Endothelial cell of umbilical vein (primary cell): Measurements from ENCODE around the gene MPP4. TPM values are rescaled to one million over a fixed set of nuclear protein-coding genes. Genes with fewer than 3 reads are reported as not detected.

Source experiments
- BruUV-seq: library from RNA; stranded (reverse); fragments of 400-500 nt; replicated peaks from 2 replicates; lab custom pipeline; 2021; lab: Mats Ljungman, UMichigan
- CTCF ChIA-PET: fragments of 300-600, 350-600 bp; sonication (Branson Sonifier 250); formaldehyde crosslinking; loops from one replicate; lab custom pipeline; 2021; ENCODE audit warnings: antibody characterized with exemption, inconsistent platforms; lab: Charles Lee
- POLR2A ChIA-PET: fragments of 300-600, 350-600 bp; sonication (Branson Sonifier 250); formaldehyde crosslinking; loops from one replicate; lab custom pipeline; 2021; ENCODE audit warnings: antibody characterized with exemption, inconsistent platforms; lab: Charles Lee
- DNase-seq: peaks from one replicate; pipeline ENCODE4 v3.0.0-alpha.2; 2011; ENCODE audit warnings: low read depth, low spot score
- FAIRE-seq: peaks from 2 replicates; lab custom pipeline; 2011; peaks lifted over from hg19 to GRCh38; lab: Jason Lieb, UNC
- H2AFZ ChIP-seq: 2 replicates; pipeline ENCODE4 v1.6.0; 2012; ENCODE audit warnings: low read depth, low read length, control low read depth, inconsistent platforms
- H3K27ac ChIP-seq: 2 replicates; pipeline ENCODE4 v1.5.1; 2011; ENCODE audit warnings: low read depth, mild to moderate bottlenecking, control low read depth, low read length, moderate library complexity; ENCODE audit not compliant: insufficient read depth
- H3K27me3 ChIP-seq, 2 experiments: 2 replicates each; pipeline versions ENCODE4 v1.6.0 to v1.6.1; 2011; ENCODE audit warnings: low read length in 2 of 2, mixed read lengths in 1 of 2; ENCODE audit not compliant: control insufficient read depth in 2 of 2, insufficient read depth in 2 of 2
- H3K36me3 ChIP-seq, 2 experiments: 2 replicates in 1 of 2; 3 replicates in 1 of 2; pipeline ENCODE4 v1.5.1; 2011; ENCODE audit warnings: low read length in 2 of 2, mild to moderate bottlenecking in 1 of 2, moderate library complexity in 1 of 2; ENCODE audit not compliant: control insufficient read depth in 2 of 2, insufficient read depth in 2 of 2; ENCODE audit errors: extremely low read depth in 1 of 2
- H3K4me1 ChIP-seq: 3 replicates; pipeline ENCODE4 v1.5.1; 2011; ENCODE audit warnings: mild to moderate bottlenecking, low read length; ENCODE audit not compliant: control insufficient read depth, insufficient read depth; ENCODE audit errors: extremely low read depth
- H3K4me2 ChIP-seq: 2 replicates; pipeline ENCODE4 v1.6.1; 2011; ENCODE audit warnings: low read length, control low read depth, mixed read lengths; ENCODE audit not compliant: insufficient read depth
- H3K4me3 ChIP-seq, 3 experiments: fragments of 200-600 bp in 1 of 3; sonication (generic), shearing (Covaris generic) in 1 of 3; replicated peaks in 1 of 3; 2 replicates each; pipeline ENCODE4 v1.5.1; 2011 to 2016; ENCODE audit warnings: control low read depth in 3 of 3, low read length in 3 of 3, mild to moderate bottlenecking in 2 of 3, inconsistent platforms in 1 of 3, low read depth in 1 of 3, moderate library complexity in 1 of 3; ENCODE audit not compliant: insufficient read depth in 1 of 3
- H3K79me2 ChIP-seq: 2 replicates; pipeline ENCODE4 v1.6.0; 2012; ENCODE audit warnings: low read length, inconsistent platforms; ENCODE audit not compliant: control insufficient read depth, insufficient read depth
- H3K9ac ChIP-seq: replicated peaks from 2 replicates; pipeline ENCODE3; 2011; ENCODE audit warnings: low read length, control low read depth; ENCODE audit not compliant: insufficient read depth; ENCODE audit errors: extremely low read depth
- H3K9me1 ChIP-seq: replicated peaks from 3 replicates; pipeline ENCODE4 v1.6.0; 2011; ENCODE audit warnings: mild to moderate bottlenecking, low read length; ENCODE audit not compliant: control insufficient read depth, insufficient read depth; ENCODE audit errors: extremely low read depth
- H3K9me3 ChIP-seq: replicated peaks from 2 replicates; pipeline ENCODE4 v1.5.1; 2012; ENCODE audit warnings: low read length, inconsistent platforms; ENCODE audit not compliant: control insufficient read depth, insufficient read depth
- H4K20me1 ChIP-seq: replicated peaks from 2 replicates; pipeline ENCODE3; 2011; ENCODE audit warnings: mild to moderate bottlenecking, low read length; ENCODE audit not compliant: control insufficient read depth, insufficient read depth; ENCODE audit errors: extremely low read depth
- CTCF ChIP-seq, 2 donors: IDR thresholded peaks; 1 replicate in 1 of 2; 2 replicates in 1 of 2; pipeline ENCODE4 v1.5.1; 2011; ENCODE audit warnings: low read length in 2 of 2, mild to moderate bottlenecking in 2 of 2, moderate library complexity in 2 of 2, control low read depth in 1 of 2, inconsistent platforms in 1 of 2, low read depth in 1 of 2; ENCODE audit not compliant: insufficient read depth in 1 of 2; ENCODE audit errors: extremely low read depth in 1 of 2
- EZH2 ChIP-seq: IDR thresholded peaks from 2 replicates; pipeline ENCODE4 v1.6.1; 2012; ENCODE audit warnings: borderline replicate concordance, low read depth, mild to moderate bottlenecking, moderate library complexity, low read length, inconsistent platforms; ENCODE audit not compliant: severe bottlenecking
- FOS ChIP-seq: IDR thresholded peaks from 2 replicates; pipeline ENCODE4 v1.6.1; 2011; ENCODE audit warnings: mild to moderate bottlenecking, low read length, moderate library complexity, borderline replicate concordance; ENCODE audit not compliant: insufficient read depth
- GATA2 ChIP-seq: IDR thresholded peaks from 2 replicates; pipeline ENCODE4 v1.7.0; 2011; ENCODE audit warnings: low read depth, mild to moderate bottlenecking, moderate library complexity, mixed read lengths, low read length; ENCODE audit not compliant: insufficient read length, insufficient read depth
- JUN ChIP-seq: IDR thresholded peaks from 2 replicates; pipeline ENCODE4 v1.6.1; 2011; ENCODE audit warnings: borderline replicate concordance, low read depth; ENCODE audit not compliant: insufficient read length, insufficient read depth
- MYC ChIP-seq: IDR thresholded peaks from one replicate; pipeline ENCODE4 v1.6.1; 2011; ENCODE audit warnings: mild to moderate bottlenecking, low read depth, low read length
- POLR2A ChIP-seq: IDR thresholded peaks from 2 replicates; pipeline ENCODE4 v1.6.1; 2012; ENCODE audit warnings: low read depth, mild to moderate bottlenecking, control low read depth, low read length
- POLR2AphosphoS5 ChIP-seq: IDR thresholded peaks from 2 replicates; pipeline ENCODE4 v1.6.1; 2012; ENCODE audit warnings: low read depth, mild to moderate bottlenecking, control low read depth, low read length, moderate library complexity; ENCODE audit not compliant: insufficient read depth
- dilution Hi-C: fragments of 300-500 bp; cut with MboI; formaldehyde crosslinking; loops from one replicate; pipeline ENCODE4 v1.15.0; 2019; ENCODE audit warnings: low sequenced_read_pairs; ENCODE audit not compliant: extremely low pct_ligation_motif_present
- intact Hi-C: fragments of 100-400 bp; cut with micrococcal nuclease; formaldehyde crosslinking; loops from one replicate; pipeline ENCODE4 v1.10.0; 2022
- polyA plus RNA-seq, 4 experiments: library from polyadenylated mRNA; depleted of rRNA in 3 of 4; stranded (reverse) in 3 of 4; unstranded in 1 of 4; fragments of >200 nt; gene quantifications; 2 replicates each; pipeline versions ENCODE4 v1.2.1 to v1.2.3, GENCODE V29; 2011 to 2012; ENCODE audit warnings: missing spikeins in 1 of 4
- total RNA-seq: library from RNA; stranded (reverse); gene quantifications from 2 replicates; pipeline ENCODE4 v1.2.3, GENCODE V29; 2021
- TF ChIP-seq, protein P1 (sequence below): IDR thresholded peaks from 2 replicates; pipeline ENCODE4 v1.6.1; 2011; ENCODE audit not compliant: insufficient read depth, insufficient read length

Gene MPP4
- total and polyA plus RNA-seq, 2 donors (not counting 3 experiments of a cell fraction or from before 2014, with no cell fraction given): 5.6 to 7.6 TPM

DNA sequence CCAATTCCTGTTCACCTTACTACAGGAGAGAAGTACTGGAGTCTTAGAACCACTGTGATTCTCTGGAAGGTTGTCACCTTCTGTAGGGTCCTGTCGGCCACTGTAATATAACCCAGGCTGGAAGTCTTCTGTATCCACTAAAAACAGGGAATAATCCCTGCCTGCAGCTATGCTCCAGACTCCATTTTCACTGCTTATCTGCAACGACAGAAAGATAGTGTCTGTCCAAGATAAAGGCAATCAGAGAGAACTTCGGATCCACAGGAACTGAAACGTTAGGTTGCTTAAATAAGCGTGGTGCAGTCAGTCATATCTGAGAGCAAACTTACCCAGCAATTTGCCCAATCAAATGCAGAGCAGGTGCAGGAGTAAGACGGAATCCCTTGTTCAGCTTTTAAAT, 48.1 kb upstream of the MPP4 start:
- dilution Hi-C loops: no loop called here
- FAIRE-seq: no peak
- POLR2A ChIA-PET: no interaction called here

More for the DNA sequence above, 48.1 kb upstream of the MPP4 start:
- intact Hi-C loops: no loop called here
- Histone ChIP-seq H3K4me3 (no peak overlapping the region), H3K9ac (no peak overlapping the region), H3K4me1 (peaks cover 5% of the 10 kb centered on the region), H3K36me3 (peaks cover 0 to 18% of the 10 kb centered on the region in 2 experiments), H3K27me3 (no peaks in the 10 kb centered on the region), H3K9me3 (no peaks in the 10 kb centered on the region), H3K27ac (no peak overlapping the region), H3K4me2 (no peak overlapping the region), H2AFZ (no peak overlapping the region), H3K79me2 (no peaks in the 10 kb centered on the region), H4K20me1 (no peaks in the 10 kb centered on the region), H3K9me1 (no peaks in the 10 kb centered on the region)
- CTCF ChIA-PET: no interaction called here
- no peak for DNase-seq
- BruUV-seq: no TSS peak
- no peak for TF ChIP-seq EZH2
- no peak for TF ChIP-seq CTCF (IDR thresholded peaks at IDR 0.05; ENCODE audit: extremely low read depth in 1 of 2, insufficient read depth in 1 of 2, low read depth in 1 of 2, low read length in 2 of 2)
- TF ChIP-seq POLR2AphosphoS5: no peak
- no peak for TF ChIP-seq FOS
- no peak for TF ChIP-seq POLR2A
- TF ChIP-seq GATA2: no peak
- TF ChIP-seq, protein P1, sequence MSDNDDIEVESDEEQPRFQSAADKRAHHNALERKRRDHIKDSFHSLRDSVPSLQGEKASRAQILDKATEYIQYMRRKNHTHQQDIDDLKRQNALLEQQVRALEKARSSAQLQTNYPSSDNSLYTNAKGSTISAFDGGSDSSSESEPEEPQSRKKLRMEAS: no peak
- TF ChIP-seq JUN: no peak
- TF ChIP-seq MYC: no peak
